HL-60 (cell line): Measurements from ENCODE around the gene PNCK.

Experiments
- TF ChIP-seq, protein P1 (sequence below): IDR thresholded peaks from one replicate; pipeline ENCODE4 v1.5.1; 2011; ENCODE audit warnings: low read length, control low read depth, inconsistent platforms; ENCODE audit not compliant: insufficient read depth
- TF ChIP-seq, protein P2 (sequence below): IDR thresholded peaks from 2 replicates; pipeline ENCODE4 v1.6.1; 2012; ENCODE audit warnings: low read depth; ENCODE audit not compliant: insufficient replicate concordance

DNA sequence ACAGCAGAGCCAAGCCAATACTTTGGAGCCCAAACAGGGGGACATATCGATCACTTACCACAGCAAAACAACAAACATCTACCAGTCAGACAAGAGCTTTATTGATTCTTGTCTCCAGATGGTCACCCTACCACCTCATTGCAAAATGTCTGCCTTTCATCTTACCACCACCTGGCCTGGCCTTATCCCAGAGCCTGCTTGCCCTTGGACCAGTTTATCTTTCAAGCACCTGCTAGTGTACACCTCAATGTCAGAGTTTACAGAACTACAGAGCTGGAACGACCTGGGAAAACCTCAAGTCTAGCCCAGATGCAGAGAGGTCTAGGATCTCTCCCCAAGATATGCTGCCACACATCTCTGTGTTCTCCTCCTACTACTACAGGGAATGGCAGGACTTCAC lies 46.1 kb upstream of the PNCK start:
- TF ChIP-seq, protein P1, sequence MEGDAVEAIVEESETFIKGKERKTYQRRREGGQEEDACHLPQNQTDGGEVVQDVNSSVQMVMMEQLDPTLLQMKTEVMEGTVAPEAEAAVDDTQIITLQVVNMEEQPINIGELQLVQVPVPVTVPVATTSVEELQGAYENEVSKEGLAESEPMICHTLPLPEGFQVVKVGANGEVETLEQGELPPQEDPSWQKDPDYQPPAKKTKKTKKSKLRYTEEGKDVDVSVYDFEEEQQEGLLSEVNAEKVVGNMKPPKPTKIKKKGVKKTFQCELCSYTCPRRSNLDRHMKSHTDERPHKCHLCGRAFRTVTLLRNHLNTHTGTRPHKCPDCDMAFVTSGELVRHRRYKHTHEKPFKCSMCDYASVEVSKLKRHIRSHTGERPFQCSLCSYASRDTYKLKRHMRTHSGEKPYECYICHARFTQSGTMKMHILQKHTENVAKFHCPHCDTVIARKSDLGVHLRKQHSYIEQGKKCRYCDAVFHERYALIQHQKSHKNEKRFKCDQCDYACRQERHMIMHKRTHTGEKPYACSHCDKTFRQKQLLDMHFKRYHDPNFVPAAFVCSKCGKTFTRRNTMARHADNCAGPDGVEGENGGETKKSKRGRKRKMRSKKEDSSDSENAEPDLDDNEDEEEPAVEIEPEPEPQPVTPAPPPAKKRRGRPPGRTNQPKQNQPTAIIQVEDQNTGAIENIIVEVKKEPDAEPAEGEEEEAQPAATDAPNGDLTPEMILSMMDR: no peak
- TF ChIP-seq, protein P2, sequence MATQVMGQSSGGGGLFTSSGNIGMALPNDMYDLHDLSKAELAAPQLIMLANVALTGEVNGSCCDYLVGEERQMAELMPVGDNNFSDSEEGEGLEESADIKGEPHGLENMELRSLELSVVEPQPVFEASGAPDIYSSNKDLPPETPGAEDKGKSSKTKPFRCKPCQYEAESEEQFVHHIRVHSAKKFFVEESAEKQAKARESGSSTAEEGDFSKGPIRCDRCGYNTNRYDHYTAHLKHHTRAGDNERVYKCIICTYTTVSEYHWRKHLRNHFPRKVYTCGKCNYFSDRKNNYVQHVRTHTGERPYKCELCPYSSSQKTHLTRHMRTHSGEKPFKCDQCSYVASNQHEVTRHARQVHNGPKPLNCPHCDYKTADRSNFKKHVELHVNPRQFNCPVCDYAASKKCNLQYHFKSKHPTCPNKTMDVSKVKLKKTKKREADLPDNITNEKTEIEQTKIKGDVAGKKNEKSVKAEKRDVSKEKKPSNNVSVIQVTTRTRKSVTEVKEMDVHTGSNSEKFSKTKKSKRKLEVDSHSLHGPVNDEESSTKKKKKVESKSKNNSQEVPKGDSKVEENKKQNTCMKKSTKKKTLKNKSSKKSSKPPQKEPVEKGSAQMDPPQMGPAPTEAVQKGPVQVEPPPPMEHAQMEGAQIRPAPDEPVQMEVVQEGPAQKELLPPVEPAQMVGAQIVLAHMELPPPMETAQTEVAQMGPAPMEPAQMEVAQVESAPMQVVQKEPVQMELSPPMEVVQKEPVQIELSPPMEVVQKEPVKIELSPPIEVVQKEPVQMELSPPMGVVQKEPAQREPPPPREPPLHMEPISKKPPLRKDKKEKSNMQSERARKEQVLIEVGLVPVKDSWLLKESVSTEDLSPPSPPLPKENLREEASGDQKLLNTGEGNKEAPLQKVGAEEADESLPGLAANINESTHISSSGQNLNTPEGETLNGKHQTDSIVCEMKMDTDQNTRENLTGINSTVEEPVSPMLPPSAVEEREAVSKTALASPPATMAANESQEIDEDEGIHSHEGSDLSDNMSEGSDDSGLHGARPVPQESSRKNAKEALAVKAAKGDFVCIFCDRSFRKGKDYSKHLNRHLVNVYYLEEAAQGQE: no peak
